Mesothelial cell of epicardium (in vitro differentiated cells): ENCODE measurements around the gene ABCC9. TPM values are rescaled to one million over a fixed set of nuclear protein-coding genes. Genes with fewer than 3 reads are reported as not detected.
"Not testable (repeated sequence)": the region's sequence is repeated elsewhere in the genome, so short reads cannot be mapped to it uniquely, and the experiment has no call there.

Source experiments
- DNase-seq, 2 experiments: peaks; one replicate each; pipeline ENCODE4 v3.0.0; 2021; ENCODE audit warnings: low spot score in 2 of 2; ENCODE audit not compliant: unreplicated experiment in 2 of 2
- H3K27ac Mint-ChIP-seq: 2 replicates; pipeline ENCODE4 v1.8.0; 2021; ENCODE audit warnings: mixed read lengths
- H3K27me3 Mint-ChIP-seq: 2 replicates; pipeline ENCODE4 v1.8.0; 2021; ENCODE audit warnings: low read depth, mixed read lengths
- H3K36me3 Mint-ChIP-seq: 2 replicates; pipeline ENCODE4 v1.8.0; 2021; ENCODE audit warnings: mixed read lengths
- H3K4me1 Mint-ChIP-seq: 2 replicates; pipeline ENCODE4 v1.8.0; 2021; ENCODE audit warnings: mixed read lengths
- H3K4me3 Mint-ChIP-seq: 2 replicates; pipeline ENCODE4 v1.8.0; 2021; ENCODE audit warnings: mild to moderate bottlenecking, moderate library complexity, mixed read lengths
- H3K9me3 Mint-ChIP-seq: 2 replicates; pipeline ENCODE4 v1.8.0; 2021; ENCODE audit warnings: mixed read lengths
- CTCF ChIP-seq: fragments of 200-600 bp; sonication (generic); IDR thresholded peaks from one replicate; pipeline ENCODE4 v1.5.0; 2021; ENCODE audit warnings: antibody characterized with exemption; ENCODE audit not compliant: unreplicated experiment
- total RNA-seq: library from RNA; stranded (reverse); gene quantifications from 3 replicates; pipeline ENCODE4 v1.2.1, GENCODE V29; 2021

Gene ABCC9
- total RNA-seq, 1 donor from 2014 or later = 1.4 TPM

GRCh38 chr12:21934173-21934572 lies 7.1 kb downstream of the ABCC9 start:
- no peak overlapping the region for H3K4me3 Mint-ChIP-seq
- H3K27me3 Mint-ChIP-seq = peaks cover 59% of the 10 kb centered on the region
- H3K4me1 Mint-ChIP-seq = no peaks in the 10 kb centered on the region
- no peaks in the 10 kb centered on the region for H3K36me3 Mint-ChIP-seq
- H3K27ac Mint-ChIP-seq = no peak overlapping the region
- DNase-seq = no peak
- no peak for TF ChIP-seq CTCF
- peaks cover 5% of the 10 kb centered on the region for H3K9me3 Mint-ChIP-seq

- Mint-ChIP-seq H3K27me3 (peaks cover 54% of the 10 kb centered on the region), H3K4me1 (no peaks in the 10 kb centered on the region), H3K4me3 (no peak overlapping the region), H3K27ac (no peak overlapping the region), H3K9me3 (peaks cover 5% of the 10 kb centered on the region), H3K36me3 (no peaks in the 10 kb centered on the region)
- TF ChIP-seq CTCF = no peak
- no peak for DNase-seq
Observed at GRCh38 chr12:21933656-21934055, 7.6 kb downstream of the ABCC9 start.

- H3K27ac Mint-ChIP-seq, H3K4me3 Mint-ChIP-seq, H3K36me3 Mint-ChIP-seq, DNase-seq, H3K4me1 Mint-ChIP-seq, H3K9me3 Mint-ChIP-seq: not testable (repeated sequence)
- peaks cover 31% of the 10 kb centered on the region for H3K27me3 Mint-ChIP-seq
Observed at GRCh38 chr12:21929972-21930371, 11.3 kb downstream of the ABCC9 start.

GRCh38 chr12:21925296-21925913 lies 15.8 kb downstream of the ABCC9 start:
- H3K4me3 Mint-ChIP-seq = no peak overlapping the region
- no peaks in the 10 kb centered on the region for H3K4me1 Mint-ChIP-seq
- H3K9me3 Mint-ChIP-seq = no peaks in the 10 kb centered on the region
- no peak overlapping the region for H3K27ac Mint-ChIP-seq
- no peaks in the 10 kb centered on the region for H3K36me3 Mint-ChIP-seq
- no peak for DNase-seq
- TF ChIP-seq CTCF = no peak
- H3K27me3 Mint-ChIP-seq = peaks cover 34% of the 10 kb centered on the region

GRCh38 chr12:21921436-21921835 lies 19.8 kb downstream of the ABCC9 start:
- H3K27ac Mint-ChIP-seq = no peak overlapping the region
- H3K27me3 Mint-ChIP-seq = peaks cover 32% of the 10 kb centered on the region
- TF ChIP-seq CTCF = no peak
- DNase-seq = no peak
- H3K36me3 Mint-ChIP-seq = no peaks in the 10 kb centered on the region
- no peaks in the 10 kb centered on the region for H3K9me3 Mint-ChIP-seq
- no peaks in the 10 kb centered on the region for H3K4me1 Mint-ChIP-seq
- no peak overlapping the region for H3K4me3 Mint-ChIP-seq

GRCh38 chr12:21918456-21918855 lies 22.8 kb downstream of the ABCC9 start:
- H3K27me3 Mint-ChIP-seq = peaks cover 26% of the 10 kb centered on the region
- no peaks in the 10 kb centered on the region for H3K9me3 Mint-ChIP-seq
- H3K4me1 Mint-ChIP-seq = no peaks in the 10 kb centered on the region
- H3K27ac Mint-ChIP-seq = no peak overlapping the region
- no peak for TF ChIP-seq CTCF
- no peak for DNase-seq
- no peak overlapping the region for H3K4me3 Mint-ChIP-seq
- H3K36me3 Mint-ChIP-seq = no peaks in the 10 kb centered on the region
